Karpas-422 (cell line): ENCODE data around the gene ZNF787. TPM values are rescaled to one million over a fixed set of nuclear protein-coding genes. Genes with fewer than 3 reads are reported as not detected.
"Not testable (repeated sequence)": the region's sequence is repeated elsewhere in the genome, so short reads cannot be mapped to it uniquely, and the experiment has no call there.

Source experiments
- DNase-seq: peaks from one replicate; pipeline ENCODE4 v3.0.0-alpha.2; 2015
- H2AFZ ChIP-seq: fragments of 200-600 bp; sonication (generic); 2 replicates; pipeline ENCODE4 v1.6.1; 2014; ENCODE audit warnings: antibody characterized with exemption, low read length, mixed read lengths
- H3K27ac ChIP-seq: fragments of 200-600 bp; sonication (generic); 2 replicates; pipeline ENCODE4 v1.5.1; 2014; ENCODE audit warnings: mild to moderate bottlenecking, low read length, moderate library complexity
- H3K27me3 ChIP-seq: fragments of 200-600 bp; sonication (generic); 2 replicates; pipeline ENCODE4 v1.6.1; 2014; ENCODE audit warnings: low read length, mixed read lengths
- H3K36me3 ChIP-seq: fragments of 200-600 bp; sonication (generic); 2 replicates; pipeline ENCODE4 v1.6.1; 2014; ENCODE audit warnings: low read length, mixed read lengths; ENCODE audit not compliant: insufficient read depth
- H3K4me1 ChIP-seq: fragments of 200-600 bp; sonication (generic); 2 replicates; pipeline ENCODE4 v1.6.1; 2014; ENCODE audit warnings: mild to moderate bottlenecking, low read length, mixed read lengths
- H3K4me2 ChIP-seq: fragments of 200-600 bp; sonication (generic); 2 replicates; pipeline ENCODE4 v1.6.1; 2014; ENCODE audit warnings: low read length, low read depth, mild to moderate bottlenecking; ENCODE audit not compliant: poor library complexity, severe bottlenecking
- H3K4me3 ChIP-seq: fragments of 200-600 bp; sonication (generic); 2 replicates; pipeline ENCODE4 v1.5.1; 2014; ENCODE audit warnings: mild to moderate bottlenecking, antibody characterized with exemption, low read length, mixed read lengths
- H3K79me2 ChIP-seq: fragments of 200-600 bp; sonication (generic); 2 replicates; pipeline ENCODE4 v1.6.1; 2014; ENCODE audit warnings: mild to moderate bottlenecking, low read length, mixed read lengths
- H3K9ac ChIP-seq: fragments of 200-600 bp; sonication (generic); 2 replicates; pipeline ENCODE4 v1.6.0; 2014; ENCODE audit warnings: low read length
- H3K9me2 ChIP-seq: fragments of 200-600 bp; sonication (generic), shearing (Covaris generic); replicated peaks from 2 replicates; pipeline ENCODE4 v1.6.0; 2014; ENCODE audit warnings: mild to moderate bottlenecking, low read length, moderate library complexity; ENCODE audit not compliant: insufficient read depth
- H3K9me3 ChIP-seq: fragments of 300-700, 200-600 bp; sonication (generic); 2 replicates; pipeline ENCODE4 v1.6.1; 2014; ENCODE audit warnings: low read length, mixed read lengths
- H4K20me1 ChIP-seq: fragments of 200-600 bp; sonication (generic); 2 replicates; pipeline ENCODE4 v1.6.1; 2014; ENCODE audit warnings: mild to moderate bottlenecking, antibody characterized with exemption, low read length, low read depth; ENCODE audit not compliant: insufficient read depth
- total RNA-seq: library from RNA; depleted of rRNA; stranded (reverse); fragments of >200 nt; shearing (Covaris generic); gene quantifications from 2 replicates; pipeline ENCODE4 v1.2.3, GENCODE V29; 2014; ENCODE audit warnings: low replicate concordance

Gene ZNF787
- total RNA-seq, 1 experiment from 2014 or later = 26.2 TPM

DNA sequence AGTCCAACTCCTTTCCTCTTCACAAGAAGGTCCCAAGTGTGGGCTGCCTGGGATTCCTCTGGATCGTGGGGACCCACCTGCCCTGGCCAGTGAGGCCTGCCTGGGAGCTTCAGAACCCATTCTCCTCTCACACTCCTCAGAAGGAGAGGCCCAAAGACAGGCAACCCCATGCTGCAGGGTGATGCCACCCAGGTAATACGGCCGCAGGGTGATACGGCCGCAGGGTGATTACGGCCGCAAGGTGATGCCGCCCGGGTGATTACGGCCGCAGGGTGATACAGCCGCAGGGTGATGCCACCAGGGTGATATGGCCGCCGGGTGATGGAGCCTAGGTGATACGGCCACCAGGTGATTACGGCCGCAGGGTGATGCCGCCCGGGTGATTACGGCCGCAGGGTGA is 22.9 kb downstream of the ZNF787 start:
- H2AFZ ChIP-seq, H3K4me2 ChIP-seq, H3K4me3 ChIP-seq, H3K9me3 ChIP-seq, H3K4me1 ChIP-seq, H3K9ac ChIP-seq, H3K27me3 ChIP-seq, H3K27ac ChIP-seq, DNase-seq, H3K9me2 ChIP-seq: not testable (repeated sequence)
- Histone ChIP-seq H3K36me3 (peaks cover 16% of the 10 kb centered on the region; the same call in 1 of the 2 replicates), H3K79me2 (peaks cover 69% of the 10 kb centered on the region), H4K20me1 (peaks cover 52% of the 10 kb centered on the region)

DNA sequence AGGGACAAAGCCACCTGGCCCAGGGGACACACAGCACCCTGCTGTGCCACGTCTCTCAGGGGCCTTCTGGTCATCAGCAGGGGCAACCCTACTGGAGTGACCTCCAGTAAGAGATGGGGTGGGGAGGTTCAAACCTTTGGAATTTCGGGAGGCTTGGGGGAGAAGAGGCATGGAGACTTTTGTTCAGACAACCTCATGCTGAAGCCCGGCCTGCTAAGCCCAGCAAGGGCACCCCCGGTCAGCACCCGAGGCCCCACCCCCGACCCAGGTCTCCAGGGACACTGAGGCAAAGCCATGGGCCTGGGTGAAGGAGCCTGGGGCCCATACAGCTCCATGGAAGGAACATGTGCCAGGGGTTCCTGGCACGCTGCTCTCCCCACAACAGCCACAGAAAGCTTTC is 23.3 kb downstream of the ZNF787 start:
- peaks cover 69% of the 10 kb centered on the region for H3K79me2 ChIP-seq
- H3K27me3 ChIP-seq = no peaks in the 10 kb centered on the region
- no peak overlapping the region for H2AFZ ChIP-seq
- no peak overlapping the region for H3K4me3 ChIP-seq
- H3K4me1 ChIP-seq = no peaks in the 10 kb centered on the region
- peaks cover 52% of the 10 kb centered on the region for H4K20me1 ChIP-seq
- no peak overlapping the region for H3K27ac ChIP-seq
- no peaks in the 10 kb centered on the region for H3K9me3 ChIP-seq
- H3K9ac ChIP-seq = no peak overlapping the region
- no peak overlapping the region for H3K4me2 ChIP-seq
- H3K9me2 ChIP-seq = no peaks in the 10 kb centered on the region
- H3K36me3 ChIP-seq = peaks cover 15% of the 10 kb centered on the region; the same call in 1 of the 2 replicates
- no peak for DNase-seq

DNA sequence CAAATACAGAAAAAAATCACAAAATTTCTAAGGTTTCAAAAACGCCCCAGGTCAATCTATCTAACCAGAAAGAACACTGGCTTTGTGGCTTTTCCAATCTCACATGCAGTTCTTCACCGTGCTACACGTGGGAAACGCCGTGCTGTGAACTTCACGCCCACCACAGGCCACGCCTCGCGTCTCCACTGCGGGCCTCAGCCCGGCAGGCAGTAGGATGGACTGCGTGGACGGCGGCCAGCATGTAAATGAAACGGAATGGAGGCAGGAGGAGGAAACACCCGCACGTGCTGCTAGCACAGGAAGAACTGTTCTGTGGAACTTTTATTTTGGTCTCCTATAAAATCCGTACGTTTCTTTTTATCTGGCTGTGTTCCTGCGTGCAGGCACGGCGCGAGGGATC is 23.8 kb downstream of the ZNF787 start:
- Histone ChIP-seq H3K36me3 (peaks cover 11% of the 10 kb centered on the region; the same call in 1 of the 2 replicates), H3K4me3 (no peak overlapping the region), H3K4me1 (no peaks in the 10 kb centered on the region), H3K27me3 (no peaks in the 10 kb centered on the region), H3K9ac (no peak overlapping the region), H3K9me3 (no peaks in the 10 kb centered on the region), H3K79me2 (peaks cover 69% of the 10 kb centered on the region), H3K9me2 (no peaks in the 10 kb centered on the region), H3K27ac (no peak overlapping the region), H2AFZ (no peak overlapping the region), H3K4me2 (no peak overlapping the region), H4K20me1 (peaks cover 52% of the 10 kb centered on the region)
- DNase-seq = no peak

DNA sequence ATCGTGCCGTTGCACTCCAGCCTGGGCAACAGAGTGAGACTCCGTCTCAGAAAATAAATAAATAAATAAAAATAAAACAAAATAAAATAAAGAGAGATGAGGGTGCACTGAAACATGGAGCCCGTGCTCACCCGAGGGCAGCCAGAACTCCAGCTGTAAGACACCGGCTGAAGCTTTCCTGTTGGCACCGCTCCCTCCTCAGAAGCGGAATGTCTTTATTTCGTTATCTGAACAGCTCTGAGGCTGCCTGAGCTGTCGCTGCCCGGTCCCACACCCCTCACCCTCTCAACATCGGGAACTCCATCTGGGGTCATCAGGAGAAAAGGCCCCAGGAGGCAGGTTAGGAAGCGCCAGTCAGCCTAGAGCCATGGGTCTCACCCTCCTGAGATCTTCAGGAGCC is 24.4 kb downstream of the ZNF787 start:
- Histone ChIP-seq H3K27ac (no peak overlapping the region), H2AFZ (no peak overlapping the region), H3K4me1 (no peaks in the 10 kb centered on the region), H3K9ac (no peak overlapping the region), H3K79me2 (peaks cover 69% of the 10 kb centered on the region), H3K27me3 (no peaks in the 10 kb centered on the region), H4K20me1 (peaks cover 52% of the 10 kb centered on the region), H3K36me3 (peaks cover 8% of the 10 kb centered on the region; the same call in 1 of the 2 replicates), H3K4me2 (no peak overlapping the region), H3K9me2 (no peaks in the 10 kb centered on the region), H3K4me3 (no peak overlapping the region), H3K9me3 (no peaks in the 10 kb centered on the region)
- DNase-seq = no peak

DNA sequence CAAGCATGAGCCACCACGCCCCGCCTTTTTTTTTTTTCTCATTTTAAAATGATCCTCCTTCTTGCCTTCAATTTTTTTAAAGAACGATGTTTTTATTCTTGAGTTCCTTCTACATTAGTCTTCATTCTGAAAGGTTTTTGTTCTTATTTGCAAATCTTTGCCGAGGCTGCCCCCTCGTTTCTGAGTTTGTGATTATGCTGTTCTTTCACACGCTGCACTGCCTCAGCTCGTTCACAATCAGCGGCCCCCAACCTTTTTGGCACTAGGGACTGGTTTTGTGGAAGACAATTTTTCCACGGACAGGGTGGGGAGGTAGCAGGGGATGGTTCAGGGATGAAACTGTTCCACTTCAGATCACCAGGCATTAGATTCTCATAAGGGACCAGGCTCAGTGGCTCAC is 26.6 kb downstream of the ZNF787 start:
- no peak overlapping the region for H3K9ac ChIP-seq
- peaks cover 63% of the 10 kb centered on the region for H4K20me1 ChIP-seq
- H3K27ac ChIP-seq = no peak overlapping the region
- H3K79me2 ChIP-seq = peaks cover 62% of the 10 kb centered on the region
- H2AFZ ChIP-seq = no peak overlapping the region
- H3K27me3 ChIP-seq = no peaks in the 10 kb centered on the region
- H3K4me3 ChIP-seq = no peak overlapping the region
- DNase-seq = no peak
- no peaks in the 10 kb centered on the region for H3K4me1 ChIP-seq
- no peaks in the 10 kb centered on the region for H3K9me3 ChIP-seq
- 0 out of 2 replicates have a peak, but pooled peaks cover 5% of the 10 kb centered on the region for H3K36me3 ChIP-seq
- no peaks in the 10 kb centered on the region for H3K9me2 ChIP-seq
- H3K4me2 ChIP-seq = no peak overlapping the region

DNA sequence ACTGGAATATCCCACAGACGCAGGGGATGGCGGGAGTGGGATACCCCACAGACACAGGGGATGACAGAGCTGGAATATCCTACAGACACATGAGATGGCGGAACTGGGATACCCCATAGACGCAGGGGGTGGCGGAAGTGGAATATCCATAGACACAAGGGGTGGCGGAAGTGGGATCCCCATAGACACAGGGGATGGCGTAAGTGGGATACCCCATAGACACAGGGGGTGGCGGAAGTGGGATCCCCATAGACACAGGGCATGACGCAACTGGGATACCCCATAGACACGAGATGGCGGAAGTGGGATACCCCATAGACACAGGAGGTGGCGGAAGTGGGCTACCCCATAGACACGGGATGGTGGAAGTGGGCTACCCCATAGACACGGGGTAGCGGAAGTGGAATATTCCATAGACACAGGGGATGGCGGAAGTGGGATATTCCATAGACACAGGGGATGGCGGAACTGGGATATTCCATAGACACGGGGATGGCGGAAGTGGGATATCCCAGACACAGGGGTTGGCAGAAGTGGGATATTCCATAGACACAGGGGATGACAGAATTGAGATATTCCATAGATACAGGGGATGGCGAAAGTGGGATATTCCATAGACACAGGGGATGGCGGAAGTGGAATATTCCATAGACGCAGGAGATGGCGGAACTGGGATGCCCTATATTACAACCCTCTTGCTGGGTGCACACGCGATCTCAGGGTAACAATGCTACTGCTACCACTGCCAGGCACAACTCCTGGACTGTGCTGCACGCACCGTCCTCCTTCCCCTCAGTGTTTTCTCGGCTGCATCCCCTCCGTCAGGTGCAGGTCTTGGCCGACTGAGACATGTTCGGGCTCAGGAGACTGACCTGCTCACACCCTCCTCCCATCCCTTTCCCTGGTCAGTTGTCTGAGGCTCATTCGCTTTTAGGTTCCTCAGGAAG is 28.1 kb downstream of the ZNF787 start:
- H3K36me3 ChIP-seq = 0 out of 2 replicates have a peak, but pooled peaks cover 5% of the 10 kb centered on the region
- no peak for DNase-seq
- H3K9me3 ChIP-seq = no peaks in the 10 kb centered on the region
- H4K20me1 ChIP-seq = peaks cover 64% of the 10 kb centered on the region
- no peaks in the 10 kb centered on the region for H3K9me2 ChIP-seq
- H3K27ac ChIP-seq = no peak overlapping the region
- no peaks in the 10 kb centered on the region for H3K4me1 ChIP-seq
- H3K4me3 ChIP-seq = no peak overlapping the region
- H3K27me3 ChIP-seq = no peaks in the 10 kb centered on the region
- H3K79me2 ChIP-seq = peaks cover 60% of the 10 kb centered on the region
- H3K9ac ChIP-seq = no peak overlapping the region
- H3K4me2 ChIP-seq = no peak overlapping the region
- H2AFZ ChIP-seq = no peak overlapping the region

DNA sequence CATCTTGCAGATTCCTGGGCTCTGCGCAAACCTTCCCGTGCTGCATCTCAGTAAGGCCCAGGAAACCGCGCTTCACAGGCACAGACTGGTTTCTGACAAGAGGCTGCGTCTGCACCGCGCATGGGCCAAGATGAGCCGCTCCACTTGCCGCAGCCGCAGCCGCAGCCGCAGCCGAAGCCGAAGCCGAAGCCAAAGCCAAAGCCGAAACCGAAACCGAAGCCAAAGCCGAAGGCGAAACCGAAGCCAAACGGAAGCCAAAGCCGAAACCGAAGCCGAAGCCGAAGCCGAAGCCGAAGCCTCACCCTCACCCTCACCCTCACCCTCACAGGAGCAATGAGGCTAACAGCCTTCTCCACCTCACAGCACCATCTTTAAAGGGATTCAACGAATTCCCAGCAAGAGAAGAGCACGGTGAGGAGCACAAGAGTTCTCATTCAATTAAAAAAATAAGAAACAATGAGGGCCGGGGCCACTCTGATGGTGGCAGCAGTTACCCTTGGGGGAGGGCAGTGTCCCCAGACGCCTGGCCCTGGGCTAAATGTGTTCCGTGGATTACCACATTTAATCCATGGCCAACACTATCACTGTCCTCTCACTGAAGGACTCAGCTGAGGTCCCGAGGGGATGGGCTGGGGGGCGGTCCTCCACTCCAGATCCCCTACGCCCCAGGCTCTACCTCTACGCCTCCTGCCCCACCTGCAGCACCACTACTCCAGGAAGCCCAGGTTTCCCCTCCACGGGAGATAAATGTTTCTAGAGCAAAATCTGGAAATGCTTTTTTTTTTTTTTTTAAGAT is 29.1 kb downstream of the ZNF787 start:
- H3K9me2 ChIP-seq = no peaks in the 10 kb centered on the region
- H3K27me3 ChIP-seq = no peaks in the 10 kb centered on the region
- no peak overlapping the region for H3K9ac ChIP-seq
- no peaks in the 10 kb centered on the region for H3K9me3 ChIP-seq
- no peaks in the 10 kb centered on the region for H3K4me1 ChIP-seq
- H3K4me3 ChIP-seq = no peak overlapping the region
- H3K36me3 ChIP-seq = 0 out of 2 replicates have a peak, but pooled peaks cover 5% of the 10 kb centered on the region
- no peak overlapping the region for H2AFZ ChIP-seq
- H3K27ac ChIP-seq = no peak overlapping the region
- H4K20me1 ChIP-seq = peaks cover 60% of the 10 kb centered on the region
- H3K79me2 ChIP-seq = peaks cover 52% of the 10 kb centered on the region
- H3K4me2 ChIP-seq = no peak overlapping the region
- no peak for DNase-seq

DNA sequence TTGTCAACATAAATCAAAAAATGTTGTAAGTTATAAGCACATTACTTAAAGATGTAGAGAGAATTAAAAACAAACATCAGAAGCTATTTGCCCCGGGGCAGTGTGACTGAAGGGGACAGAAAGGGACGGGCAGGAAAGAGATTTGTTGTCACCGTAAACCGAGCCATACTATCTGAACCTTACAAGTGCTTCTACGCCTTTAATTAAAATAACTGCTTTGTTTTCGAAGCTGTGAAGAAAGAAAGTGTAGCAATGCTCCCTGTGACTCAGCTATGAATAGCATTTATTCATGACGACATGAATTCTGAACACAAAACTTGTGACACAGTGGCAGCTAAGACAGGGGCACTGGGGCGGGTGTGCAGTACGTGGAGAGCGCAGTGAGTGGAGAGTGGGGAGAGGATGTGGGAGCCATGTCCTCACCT is 30.0 kb downstream of the ZNF787 start:
- Histone ChIP-seq H3K79me2 (peaks cover 49% of the 10 kb centered on the region), H3K9ac (no peak overlapping the region), H3K4me3 (no peak overlapping the region), H3K9me3 (no peaks in the 10 kb centered on the region), H3K27ac (no peak overlapping the region), H2AFZ (no peak overlapping the region), H3K9me2 (no peaks in the 10 kb centered on the region), H3K27me3 (no peaks in the 10 kb centered on the region), H3K36me3 (0 out of 2 replicates have a peak, but pooled peaks cover 5% of the 10 kb centered on the region), H3K4me2 (no peak overlapping the region), H4K20me1 (peaks cover 67% of the 10 kb centered on the region), H3K4me1 (no peaks in the 10 kb centered on the region)
- DNase-seq = no peak
